Fibroblast of lung (primary cell): ENCODE data around the gene TOR4A.

Source experiments
- CTCF ChIP-seq, 2 donors: IDR thresholded peaks in 1 of 2; conservative IDR thresholded peaks in 1 of 2; 1 replicate in 1 of 2; 2 replicates in 1 of 2; pipeline ENCODE4 v1.5.1; 2011 to 2012; ENCODE audit warnings: low read length in 2 of 2, control low read depth in 1 of 2, inconsistent platforms in 1 of 2, low read depth in 1 of 2, mild to moderate bottlenecking in 1 of 2
- EZH2 ChIP-seq: IDR thresholded peaks from 2 replicates; pipeline ENCODE4 v1.5.1; 2012; ENCODE audit warnings: low read length, control low read depth, mild to moderate bottlenecking; ENCODE audit errors: missing control alignments

GRCh38 chr9:137232101-137232500, 45.4 kb upstream of the TOR4A start:
- TF ChIP-seq CTCF (conservative IDR thresholded peaks at IDR 0.05 in 1 of 2, IDR thresholded peaks at IDR 0.05 in 1 of 2; ENCODE audit: low read depth in 1 of 2, low read length in 2 of 2) (no peak), EZH2 (no peak)
